Kidney epithelial cell (primary cell): ENCODE results near the gene PLEKHA5. TPM values are rescaled to one million over a fixed set of nuclear protein-coding genes. Genes with fewer than 3 reads are reported as not detected.

ENCODE experiments used
- DNase-seq: peaks from one replicate; pipeline ENCODE4 v3.0.0-alpha.2; 2010; ENCODE audit warnings: low read depth
- H3K27me3 ChIP-seq: 2 replicates; pipeline ENCODE4 v1.6.0; 2011; ENCODE audit warnings: low read length; ENCODE audit not compliant: control insufficient read depth, insufficient read depth
- H3K36me3 ChIP-seq: 2 replicates; pipeline ENCODE4 v1.5.1; 2011; ENCODE audit warnings: low read length; ENCODE audit not compliant: control insufficient read depth, insufficient read depth
- H3K4me3 ChIP-seq: 2 replicates; pipeline ENCODE4 v1.5.1; 2011; ENCODE audit warnings: low read depth, mild to moderate bottlenecking, control low read depth, low read length
- CTCF ChIP-seq: IDR thresholded peaks from 2 replicates; pipeline ENCODE4 v1.5.1; 2011; ENCODE audit warnings: mild to moderate bottlenecking, moderate library complexity, low read length, control low read depth, inconsistent platforms; ENCODE audit not compliant: insufficient read depth, poor library complexity, severe bottlenecking
- total RNA-seq: library from RNA; depleted of rRNA; stranded (reverse); fragments of >200 nt; gene quantifications from 2 replicates; pipeline ENCODE4 v1.2.3, GENCODE V29; 2015

The PLEKHA5 gene
- total RNA-seq, 1 donor from 2014 or later: 21.9 TPM

- TF ChIP-seq CTCF: no peak
- no peak for DNase-seq
These were observed 29.4 kb downstream of the PLEKHA5 start for GRCh38 chr12:19158923-19159322.

GRCh38 chr12:19161216-19161615 is 31.7 kb downstream of the PLEKHA5 start:
- H3K36me3 ChIP-seq: no peaks in the 10 kb centered on the region
- no peak for TF ChIP-seq CTCF
- H3K27me3 ChIP-seq: no peaks in the 10 kb centered on the region
- no peak overlapping the region for H3K4me3 ChIP-seq
- DNase-seq: no peak

More at GRCh38 chr12:19158923-19159322, 29.4 kb downstream of the PLEKHA5 start:
- Histone ChIP-seq H3K36me3 (no peaks in the 10 kb centered on the region), H3K4me3 (no peak overlapping the region), H3K27me3 (no peaks in the 10 kb centered on the region)

GRCh38 chr12:19165451-19165850 is 35.9 kb downstream of the PLEKHA5 start:
- Histone ChIP-seq H3K4me3 (no peak overlapping the region), H3K36me3 (no peaks in the 10 kb centered on the region), H3K27me3 (no peaks in the 10 kb centered on the region)
- DNase-seq: no peak
- no peak for TF ChIP-seq CTCF

GRCh38 chr12:19166387-19166786 is 36.9 kb downstream of the PLEKHA5 start:
- H3K36me3 ChIP-seq: no peaks in the 10 kb centered on the region
- no peaks in the 10 kb centered on the region for H3K27me3 ChIP-seq
- no peak for DNase-seq
- no peak for TF ChIP-seq CTCF
- no peak overlapping the region for H3K4me3 ChIP-seq

- no peak for DNase-seq
- no peak for TF ChIP-seq CTCF
- Histone ChIP-seq H3K4me3 (no peak overlapping the region), H3K36me3 (no peaks in the 10 kb centered on the region), H3K27me3 (no peaks in the 10 kb centered on the region)
These were observed 37.4 kb downstream of the PLEKHA5 start for GRCh38 chr12:19166956-19167355.

GRCh38 chr12:19167708-19168107 is 38.2 kb downstream of the PLEKHA5 start:
- Histone ChIP-seq H3K27me3 (no peaks in the 10 kb centered on the region), H3K4me3 (no peak overlapping the region), H3K36me3 (no peaks in the 10 kb centered on the region)
- no peak for TF ChIP-seq CTCF
- DNase-seq: no peak
